ENCODE data around the gene TNFRSF13B.
A peak's percentile ranks its signal among the peaks of the same experiment; 100 is the strongest.

The TNFRSF13B gene

GRCh38 chr17:16936536-16937310, 35.2 kb downstream of the TNFRSF13B start:
- DNase-seq: no peak

DNA sequence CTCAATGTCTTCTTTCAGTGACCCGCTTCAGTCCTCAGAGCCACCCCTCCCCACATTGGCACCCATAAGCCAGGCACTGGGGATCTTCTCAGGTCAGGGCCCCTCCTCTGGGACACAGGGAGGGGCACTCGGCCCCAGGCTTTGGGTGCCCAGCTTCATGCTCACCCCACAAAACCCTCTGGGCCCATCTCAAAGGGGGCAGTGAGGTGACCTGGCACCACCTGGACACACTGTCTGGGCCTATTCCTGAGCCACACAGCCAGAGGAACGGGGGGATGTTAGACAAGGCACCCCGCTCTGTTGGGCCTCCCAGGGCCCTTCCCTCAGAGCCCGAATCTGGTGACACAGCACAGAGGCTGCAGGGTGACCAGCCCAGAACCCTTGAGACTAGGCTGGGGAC, 36.1 kb downstream of the TNFRSF13B start:
- DNase-seq: no peak

GRCh38 chr17:16935241-16935663, 36.7 kb downstream of the TNFRSF13B start:
- DNase-seq: peak; percentile 84

GRCh38 chr17:16934836-16935235, 37.1 kb downstream of the TNFRSF13B start:
- DNase-seq: peak; percentile 72

- DNase-seq: no peak
Measured at GRCh38 chr17:16934133-16934795, 37.7 kb downstream of the TNFRSF13B start.

DNA sequence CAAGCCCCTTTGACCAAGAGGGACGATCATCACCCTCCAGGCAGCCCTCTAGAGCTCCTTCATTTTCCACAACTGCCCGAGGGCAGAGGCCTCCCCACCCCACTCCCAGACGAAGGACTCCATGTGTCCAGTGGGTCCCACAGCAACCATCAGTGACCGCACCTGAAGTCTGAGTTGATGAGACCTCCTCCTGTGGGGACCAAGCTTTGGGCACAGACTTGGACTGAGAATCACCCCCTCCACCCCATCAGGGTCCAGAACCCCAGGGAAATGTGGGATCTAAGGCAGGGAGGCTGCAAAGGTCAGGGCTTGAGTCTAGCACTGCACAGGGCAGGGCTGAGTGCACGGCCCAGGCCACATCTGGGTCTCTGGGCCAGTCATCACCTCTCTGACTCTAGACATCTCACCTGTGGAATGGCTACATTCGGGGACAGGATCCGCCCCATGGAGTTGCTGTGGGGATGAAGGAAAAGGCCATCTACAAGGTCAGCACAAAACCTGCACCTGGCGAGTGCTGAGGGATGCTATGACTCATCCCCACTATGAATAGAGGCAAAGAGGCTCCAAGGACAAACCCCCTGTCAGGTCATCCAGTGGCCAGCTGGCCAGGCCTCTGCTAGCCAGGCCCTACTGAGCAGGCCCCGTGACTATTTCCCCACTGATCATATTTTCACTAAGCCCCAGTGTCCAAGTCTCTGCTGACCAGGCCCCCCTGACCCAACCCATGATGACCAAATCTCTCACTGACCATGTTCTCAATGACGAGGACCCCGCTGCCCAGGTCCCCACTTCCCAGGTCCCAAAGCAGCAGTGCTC, 38.4 kb downstream of the TNFRSF13B start:
- peak; percentile 93 for DNase-seq

GRCh38 chr17:16932611-16933010, 39.3 kb downstream of the TNFRSF13B start:
- DNase-seq: no peak

DNA sequence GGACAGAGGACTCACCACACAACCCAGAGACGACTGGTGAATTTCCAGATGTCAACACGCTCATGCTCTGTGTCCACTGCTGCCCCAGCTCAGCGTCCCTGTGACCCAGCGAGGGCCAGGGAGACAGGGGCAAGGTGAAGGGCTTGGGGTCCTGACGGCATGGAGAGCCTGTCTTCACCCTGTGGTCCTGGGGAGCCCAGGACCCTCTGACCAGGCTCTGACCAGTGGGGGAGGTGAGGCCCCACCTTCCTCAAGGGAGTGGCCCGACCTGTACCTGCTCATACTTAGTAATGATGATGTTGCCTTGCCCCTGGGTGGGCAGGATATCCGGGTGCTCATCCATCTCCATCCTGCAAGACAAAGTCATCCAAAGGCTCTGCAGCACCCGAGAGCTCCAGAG, 39.8 kb downstream of the TNFRSF13B start:
- DNase-seq: no peak

GRCh38 chr17:16931318-16932060, 40.4 kb downstream of the TNFRSF13B start:
- DNase-seq: no peak

- no peak for DNase-seq
Measured at GRCh38 chr17:16930571-16931317, 41.2 kb downstream of the TNFRSF13B start.

- peak; percentile 17 for DNase-seq
Measured at GRCh38 chr17:16929757-16930520, 42.0 kb downstream of the TNFRSF13B start.

GRCh38 chr17:16929035-16929680, 42.8 kb downstream of the TNFRSF13B start:
- peak; percentile 78 for DNase-seq

DNA sequence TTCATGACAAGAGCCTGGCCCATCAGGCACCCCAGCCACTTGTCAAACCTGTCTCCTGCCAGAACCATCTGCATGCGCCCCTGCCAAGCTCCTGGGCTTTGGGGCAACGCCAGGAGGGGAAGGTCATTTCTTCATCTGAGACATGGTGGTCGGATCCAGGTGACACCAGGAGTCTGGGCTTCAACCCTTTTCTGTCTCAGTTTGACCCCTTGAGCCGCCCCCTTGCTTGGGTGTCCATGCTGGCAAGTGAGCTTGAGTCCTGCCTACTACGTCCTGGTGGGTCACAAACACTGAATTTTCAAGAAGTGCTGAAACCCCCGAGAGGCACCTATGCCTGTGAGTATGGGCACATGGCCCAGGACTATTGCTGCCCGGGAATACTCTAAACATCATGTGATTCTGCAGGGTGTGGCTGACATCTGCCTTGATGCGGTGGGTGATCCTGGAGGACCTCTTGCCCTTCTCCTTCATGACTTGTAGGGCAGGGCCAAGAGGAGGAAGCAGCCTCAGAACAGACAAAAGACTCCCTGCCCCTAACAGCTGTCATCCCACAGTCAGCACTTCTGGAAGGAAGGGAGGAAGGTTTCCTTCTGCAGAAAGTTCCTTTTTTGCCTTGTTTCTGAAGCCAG, 43.4 kb downstream of the TNFRSF13B start:
- DNase-seq: peak; percentile 54

DNA sequence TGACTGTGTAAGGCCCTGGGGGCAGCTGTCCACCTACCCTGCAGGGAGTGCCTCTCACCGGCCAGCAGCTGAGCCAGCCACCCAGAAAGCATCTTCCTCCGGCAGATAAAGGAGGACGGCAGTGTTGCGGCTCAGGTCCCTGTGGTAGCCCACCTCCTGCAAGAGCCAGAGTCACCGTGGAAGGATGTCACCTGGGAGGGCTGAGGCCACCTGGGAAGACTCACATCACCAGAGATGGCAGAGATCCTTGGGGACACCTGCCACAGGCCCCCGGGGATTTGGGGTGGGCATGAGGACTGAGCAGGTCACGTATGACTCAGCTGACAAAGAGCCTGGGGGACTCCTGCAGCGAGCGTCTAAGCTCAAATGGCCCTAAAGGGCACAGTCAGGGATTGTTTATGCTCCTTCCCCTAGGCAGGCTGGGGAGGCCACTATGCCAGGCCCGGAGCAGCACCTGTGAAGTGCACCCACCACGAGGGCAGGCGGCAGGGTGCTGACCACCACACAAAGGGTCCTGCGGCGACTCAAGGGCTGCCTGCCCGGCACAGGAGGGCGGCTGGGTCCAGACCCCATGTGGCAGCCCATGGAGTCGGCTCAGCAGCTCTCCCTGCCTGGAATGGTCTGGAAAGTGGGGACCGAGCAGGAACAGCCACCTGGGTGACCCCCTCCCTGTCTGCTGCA, 44.1 kb downstream of the TNFRSF13B start:
- no peak for DNase-seq

GRCh38 chr17:16926571-16927451, 45.1 kb downstream of the TNFRSF13B start:
- DNase-seq: peak; percentile 75

DNA sequence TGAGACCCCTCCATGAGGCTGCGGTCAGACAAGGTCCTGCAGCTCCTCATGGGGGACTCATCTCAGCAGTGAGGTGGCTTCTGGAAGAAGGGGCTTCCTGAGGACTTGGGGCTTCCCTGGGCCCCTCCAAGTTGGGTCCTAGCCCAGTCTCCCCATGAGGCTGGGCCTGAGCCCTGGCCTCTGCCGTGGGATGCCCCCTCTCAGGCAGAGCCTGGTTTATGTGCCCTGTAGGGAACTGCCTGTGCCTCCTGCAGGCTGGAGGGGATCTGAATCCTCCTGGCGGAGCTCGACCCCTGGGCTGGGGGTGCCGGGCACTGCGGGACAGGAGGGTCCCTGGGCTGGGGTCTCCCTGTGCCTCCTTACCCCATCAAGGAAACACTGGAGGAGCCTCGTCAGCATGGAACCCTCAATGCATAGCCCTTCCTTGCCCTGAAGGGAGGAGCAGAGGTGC, 45.8 kb downstream of the TNFRSF13B start:
- no peak for DNase-seq

DNA sequence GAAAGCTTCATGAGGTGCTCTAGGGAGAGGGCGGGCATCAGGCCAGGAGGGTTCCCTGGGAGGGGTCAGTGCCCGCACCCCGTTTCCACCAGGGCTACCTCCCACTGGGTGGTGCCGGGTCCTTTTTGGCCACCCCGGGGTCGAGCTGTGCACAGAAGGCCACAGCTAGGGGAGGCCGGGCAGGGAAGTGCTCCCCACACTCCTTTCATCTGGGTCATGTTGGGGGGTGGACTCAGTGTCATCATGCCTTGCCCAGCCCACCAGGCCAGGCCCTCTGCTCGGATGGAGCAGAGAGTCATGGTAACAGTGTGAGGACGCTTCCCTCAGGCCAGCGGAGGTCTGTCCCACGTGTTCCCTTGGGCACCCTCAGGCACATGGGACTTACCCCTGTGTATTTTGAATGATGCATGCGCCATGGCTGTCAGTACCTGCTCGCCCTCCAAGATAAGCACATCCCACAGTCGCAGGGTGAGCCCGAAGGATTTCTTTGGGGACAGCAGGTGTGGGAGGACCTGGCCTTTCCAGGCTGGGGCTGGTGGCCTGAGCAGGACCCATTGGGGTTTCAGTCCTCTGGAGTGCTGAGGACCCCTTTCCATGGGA, 46.4 kb downstream of the TNFRSF13B start:
- no peak for DNase-seq
